Keratinocyte (primary cell): ENCODE measurements around the gene URAD. TPM values are rescaled to one million over a fixed set of nuclear protein-coding genes. Genes with fewer than 3 reads are reported as not detected.

Experiments
- DNase-seq: peaks from one replicate; pipeline ENCODE4 v3.0.0-alpha.2; 2011; ENCODE audit warnings: low read depth, missing footprints, low spot score
- FAIRE-seq: peaks from 2 replicates; lab custom pipeline; 2011; peaks lifted over from hg19 to GRCh38; lab: Jason Lieb, UNC
- H2AFZ ChIP-seq: 2 replicates; pipeline ENCODE4 v1.6.0; 2012; ENCODE audit warnings: low read length, control low read depth, inconsistent platforms; ENCODE audit not compliant: control insufficient read depth
- H3K27ac ChIP-seq: 2 replicates; pipeline ENCODE4 v1.5.1; 2011; ENCODE audit warnings: low read length; ENCODE audit not compliant: control insufficient read depth, insufficient read depth
- H3K27me3 ChIP-seq: 3 replicates; pipeline ENCODE4 v1.6.0; 2011; ENCODE audit warnings: low read length; ENCODE audit not compliant: control insufficient read depth, insufficient read depth; ENCODE audit errors: extremely low read depth
- H3K36me3 ChIP-seq, 2 experiments: 2 replicates in 1 of 2; 3 replicates in 1 of 2; pipeline ENCODE4 v1.5.1; 2011; ENCODE audit warnings: low read length in 2 of 2, mild to moderate bottlenecking in 1 of 2; ENCODE audit not compliant: control insufficient read depth in 2 of 2, insufficient read depth in 2 of 2; ENCODE audit errors: extremely low read depth in 1 of 2
- H3K4me1 ChIP-seq: 3 replicates; pipeline ENCODE4 v1.5.1; 2011; ENCODE audit warnings: low read length; ENCODE audit not compliant: control insufficient read depth, insufficient read depth; ENCODE audit errors: extremely low read depth
- H3K4me2 ChIP-seq: 3 replicates; pipeline ENCODE4 v1.6.0; 2011; ENCODE audit warnings: low read depth, low read length; ENCODE audit not compliant: control insufficient read depth, insufficient read depth; ENCODE audit errors: extremely low read depth
- H3K4me3 ChIP-seq, 3 experiments: fragments of 200-600 bp in 1 of 3; sonication (generic) in 1 of 3; 2 replicates in 2 of 3; 3 replicates in 1 of 3; pipeline ENCODE4 v1.5.1; 2011 to 2016; ENCODE audit warnings: low read length in 3 of 3, mild to moderate bottlenecking in 3 of 3, control low read depth in 2 of 3, inconsistent platforms in 1 of 3, low read depth in 1 of 3, mixed read lengths in 1 of 3, mixed run types in 1 of 3, moderate library complexity in 1 of 3; ENCODE audit not compliant: control insufficient read depth in 2 of 3, insufficient read depth in 2 of 3; ENCODE audit errors: extremely low read depth in 1 of 3
- H3K79me2 ChIP-seq: 2 replicates; pipeline ENCODE4 v1.6.0; 2012; ENCODE audit warnings: low read length; ENCODE audit not compliant: control insufficient read depth, insufficient read depth
- H3K9ac ChIP-seq: 3 replicates; pipeline ENCODE4 v1.6.0; 2011; ENCODE audit warnings: low read length; ENCODE audit not compliant: control insufficient read depth, insufficient read depth; ENCODE audit errors: extremely low read depth
- H3K9me1 ChIP-seq: 3 replicates; pipeline ENCODE4 v1.6.0; 2011; ENCODE audit warnings: low read length; ENCODE audit not compliant: control insufficient read depth, insufficient read depth; ENCODE audit errors: extremely low read depth
- H3K9me3 ChIP-seq: 2 replicates; pipeline ENCODE4 v1.5.1; 2012; ENCODE audit warnings: low read depth, low read length; ENCODE audit not compliant: control insufficient read depth
- H4K20me1 ChIP-seq: 3 replicates; pipeline ENCODE4 v1.6.0; 2011; ENCODE audit warnings: low read length; ENCODE audit not compliant: control insufficient read depth, insufficient read depth; ENCODE audit errors: extremely low read depth
- CTCF ChIP-seq, 3 experiments: IDR thresholded peaks in 1 of 3; conservative IDR thresholded peaks in 1 of 3; optimal IDR thresholded peaks in 1 of 3; 2 replicates in 2 of 3; 3 replicates in 1 of 3; pipeline versions ENCODE3 to v1.5.1; 2011; ENCODE audit warnings: low read length in 3 of 3, mild to moderate bottlenecking in 3 of 3, moderate library complexity in 2 of 3, control low read depth in 1 of 3, inconsistent platforms in 1 of 3; ENCODE audit not compliant: insufficient read depth in 2 of 3; ENCODE audit errors: extremely low read depth in 1 of 3
- EZH2 ChIP-seq: IDR thresholded peaks from one replicate; pipeline ENCODE4 v1.6.1; 2012; ENCODE audit warnings: inconsistent platforms, mild to moderate bottlenecking, low read length, moderate library complexity
- dilution Hi-C: fragments of 300-500 bp; cut with MboI; formaldehyde crosslinking; loops from one replicate; pipeline ENCODE4 v1.7.0; 2020; ENCODE audit warnings: low sequenced_read_pairs; ENCODE audit not compliant: extremely low pct_ligation_motif_present
- polyA plus RNA-seq, 5 experiments: library from polyadenylated mRNA; depleted of rRNA in 3 of 5; stranded (reverse) in 3 of 5; stranded (forward) in 1 of 5; unstranded in 1 of 5; fragments of >200 nt; gene quantifications; 1 replicate in 1 of 5; 2 replicates in 3 of 5; 3 replicates in 1 of 5; pipeline versions ENCODE4 v1.2.1 to v1.2.3, GENCODE V29; 2011 to 2012; ENCODE audit warnings: missing spikeins in 2 of 5, low read depth in 1 of 5, low replicate concordance in 1 of 5

The URAD gene
- polyA plus RNA-seq, 1 donor (not counting 4 experiments of a cell fraction or from before 2014, with no cell fraction given) = not detected

GRCh38 chr13:28013482-28013881 lies 25.0 kb upstream of the URAD start:
- dilution Hi-C loops = no loop called here
- Histone ChIP-seq H3K27ac (no peak overlapping the region), H3K27me3 (no peaks in the 10 kb centered on the region), H3K9me3 (no peaks in the 10 kb centered on the region), H3K79me2 (no peaks in the 10 kb centered on the region), H4K20me1 (no peaks in the 10 kb centered on the region), H3K9ac (no peak overlapping the region), H3K4me3 (no peak overlapping the region), H3K36me3 (no peaks in the 10 kb centered on the region), H3K4me1 (peaks cover 5% of the 10 kb centered on the region), H2AFZ (no peak overlapping the region), H3K9me1 (no peaks in the 10 kb centered on the region), H3K4me2 (no peak overlapping the region)
- FAIRE-seq (no peak), DNase-seq (no peak)
- TF ChIP-seq EZH2 (no peak), CTCF (optimal IDR thresholded peaks at IDR 0.05 in 1 of 3, IDR thresholded peaks at IDR 0.05 in 1 of 3, conservative IDR thresholded peaks at IDR 0.05 in 1 of 3; ENCODE audit: extremely low read depth in 1 of 3, insufficient read depth in 2 of 3, low read length in 3 of 3) (no peak)

GRCh38 chr13:28012896-28013295 lies 24.4 kb upstream of the URAD start:
- Histone ChIP-seq H3K4me2 (no peak overlapping the region), H3K27ac (no peak overlapping the region), H2AFZ (no peak overlapping the region), H3K9ac (no peak overlapping the region), H3K36me3 (no peaks in the 10 kb centered on the region), H3K9me1 (no peaks in the 10 kb centered on the region), H3K9me3 (no peaks in the 10 kb centered on the region), H3K79me2 (no peaks in the 10 kb centered on the region), H4K20me1 (no peaks in the 10 kb centered on the region), H3K27me3 (no peaks in the 10 kb centered on the region), H3K4me1 (peaks cover 5% of the 10 kb centered on the region), H3K4me3 (no peak overlapping the region)
- dilution Hi-C loops = no loop called here
- no peak for TF ChIP-seq CTCF (optimal IDR thresholded peaks at IDR 0.05 in 1 of 3, IDR thresholded peaks at IDR 0.05 in 1 of 3, conservative IDR thresholded peaks at IDR 0.05 in 1 of 3; ENCODE audit: extremely low read depth in 1 of 3, insufficient read depth in 2 of 3, low read length in 3 of 3)
- no peak for TF ChIP-seq EZH2
- no peak for FAIRE-seq
- DNase-seq = no peak
